Measurements from ENCODE around the gene BMP8A. TPM values are rescaled to one million over a fixed set of nuclear protein-coding genes. Genes with fewer than 3 reads are reported as not detected.

BMP8A gene
- polyA plus RNA-seq, 1 donor (not counting 4 experiments of a cell fraction or from before 2014, with no cell fraction given): not detected

GRCh38 chr1:39539252-39539790 is 47.9 kb downstream of the BMP8A start:
- no peak for TF ChIP-seq EZH2 (IDR thresholded peaks at IDR 0.05; ENCODE audit: low read length)
- TF ChIP-seq CTCF (optimal IDR thresholded peaks at IDR 0.05 in 1 of 3, IDR thresholded peaks at IDR 0.05 in 1 of 3, conservative IDR thresholded peaks at IDR 0.05 in 1 of 3; ENCODE audit: extremely low read depth in 1 of 3, insufficient read depth in 2 of 3, low read length in 3 of 3): peak; percentile 79 to 86 (median 82)
- Histone ChIP-seq H3K4me2 (ENCODE audit: control insufficient read depth, extremely low read depth, insufficient read depth, low read depth, low read length) (no peak overlapping the region), H4K20me1 (ENCODE audit: control insufficient read depth, extremely low read depth, insufficient read depth, low read length) (no peaks in the 10 kb centered on the region), H3K4me1 (ENCODE audit: control insufficient read depth, extremely low read depth, insufficient read depth, low read length) (no peaks in the 10 kb centered on the region), H3K9me1 (ENCODE audit: control insufficient read depth, extremely low read depth, insufficient read depth, low read length) (no peaks in the 10 kb centered on the region), H2AFZ (ENCODE audit: control insufficient read depth, low read length) (no peak overlapping the region), H3K9ac (ENCODE audit: control insufficient read depth, extremely low read depth, insufficient read depth, low read length) (no peak overlapping the region), H3K36me3 (ENCODE audit: control insufficient read depth in 2 of 2, extremely low read depth in 1 of 2, insufficient read depth in 2 of 2, low read length in 2 of 2) (peaks cover 16 to 21% of the 10 kb centered on the region in 2 experiments), H3K27me3 (ENCODE audit: control insufficient read depth, extremely low read depth, insufficient read depth, low read length) (no peaks in the 10 kb centered on the region), H3K9me3 (ENCODE audit: control insufficient read depth, low read depth, low read length) (no peaks in the 10 kb centered on the region), H3K79me2 (ENCODE audit: control insufficient read depth, insufficient read depth, low read length) (no peaks in the 10 kb centered on the region), H3K27ac (ENCODE audit: control insufficient read depth, insufficient read depth, low read length) (no peak overlapping the region), H3K4me3 (ENCODE audit: control insufficient read depth in 2 of 3, extremely low read depth in 1 of 3, insufficient read depth in 2 of 3, low read depth in 1 of 3, low read length in 3 of 3) (no peak overlapping the region)
- dilution Hi-C loops (cut with MboI; ENCODE audit: extremely low pct_ligation_motif_present, low sequenced_read_pairs): no loop called here
- DNase-seq (ENCODE audit: low read depth, low spot score): peak; percentile 30
- no peak for FAIRE-seq

GRCh38 chr1:39540504-39541031 is 49.1 kb downstream of the BMP8A start:
- no peak for DNase-seq (ENCODE audit: low read depth, low spot score)
- Histone ChIP-seq H3K27ac (ENCODE audit: control insufficient read depth, insufficient read depth, low read length) (no peak overlapping the region), H3K4me1 (ENCODE audit: control insufficient read depth, extremely low read depth, insufficient read depth, low read length) (no peaks in the 10 kb centered on the region), H3K27me3 (ENCODE audit: control insufficient read depth, extremely low read depth, insufficient read depth, low read length) (no peaks in the 10 kb centered on the region), H3K4me3 (ENCODE audit: control insufficient read depth in 2 of 3, extremely low read depth in 1 of 3, insufficient read depth in 2 of 3, low read depth in 1 of 3, low read length in 3 of 3) (no peak overlapping the region), H3K36me3 (ENCODE audit: control insufficient read depth in 2 of 2, extremely low read depth in 1 of 2, insufficient read depth in 2 of 2, low read length in 2 of 2) (peaks cover 20 to 21% of the 10 kb centered on the region in 2 experiments), H4K20me1 (ENCODE audit: control insufficient read depth, extremely low read depth, insufficient read depth, low read length) (no peaks in the 10 kb centered on the region), H3K9me3 (ENCODE audit: control insufficient read depth, low read depth, low read length) (no peaks in the 10 kb centered on the region), H3K9ac (ENCODE audit: control insufficient read depth, extremely low read depth, insufficient read depth, low read length) (no peak overlapping the region), H3K4me2 (ENCODE audit: control insufficient read depth, extremely low read depth, insufficient read depth, low read depth, low read length) (no peak overlapping the region), H2AFZ (ENCODE audit: control insufficient read depth, low read length) (no peak overlapping the region), H3K79me2 (ENCODE audit: control insufficient read depth, insufficient read depth, low read length) (no peaks in the 10 kb centered on the region), H3K9me1 (ENCODE audit: control insufficient read depth, extremely low read depth, insufficient read depth, low read length) (no peaks in the 10 kb centered on the region)
- no peak for TF ChIP-seq EZH2 (IDR thresholded peaks at IDR 0.05; ENCODE audit: low read length)
- TF ChIP-seq CTCF (optimal IDR thresholded peaks at IDR 0.05 in 1 of 3, IDR thresholded peaks at IDR 0.05 in 1 of 3, conservative IDR thresholded peaks at IDR 0.05 in 1 of 3; ENCODE audit: extremely low read depth in 1 of 3, insufficient read depth in 2 of 3, low read length in 3 of 3): no peak
- dilution Hi-C loops (cut with MboI; ENCODE audit: extremely low pct_ligation_motif_present, low sequenced_read_pairs): no loop called here
- no peak for FAIRE-seq

Measured in keratinocyte (primary cell).